HL-60 (cell line): Measurements from ENCODE around the gene USP30.

ENCODE experiments used
- DNase-seq, 2 experiments: peaks; one replicate each; pipeline ENCODE4 v3.0.0-alpha.2; 2010 to 2020; ENCODE audit warnings: low read depth in 1 of 2, low spot score in 1 of 2
- H3K27ac ChIP-seq: fragments of 250-450 bp; sonication (Bioruptor Pico); replicated peaks from 2 replicates; pipeline ENCODE4 v1.5.1; 2020; ENCODE audit warnings: mild to moderate bottlenecking, moderate library complexity
- H3K27me3 ChIP-seq: fragments of 250-450 bp; sonication (Bioruptor Pico); 2 replicates; pipeline ENCODE4 v1.5.1; 2021; ENCODE audit warnings: mild to moderate bottlenecking, moderate library complexity; ENCODE audit not compliant: insufficient read depth, poor library complexity, severe bottlenecking
- H3K4me3 ChIP-seq: replicated peaks from 2 replicates; pipeline ENCODE4 v1.5.1; 2011; ENCODE audit warnings: mild to moderate bottlenecking, control low read depth, low read length; ENCODE audit not compliant: insufficient read depth
- GABPA ChIP-seq: IDR thresholded peaks from 2 replicates; pipeline ENCODE4 v1.6.1; 2012; ENCODE audit warnings: low read depth
- POLR2AphosphoS5 ChIP-seq: IDR thresholded peaks from 2 replicates; pipeline ENCODE4 v1.6.1; 2012; ENCODE audit warnings: low read depth
- SPI1 ChIP-seq: IDR thresholded peaks from 2 replicates; pipeline ENCODE4 v1.6.1; 2012; ENCODE audit warnings: low read depth, mild to moderate bottlenecking, borderline replicate concordance
- TF ChIP-seq, protein P1 (sequence below): IDR thresholded peaks from one replicate; pipeline ENCODE4 v1.5.1; 2011; ENCODE audit warnings: low read length, control low read depth, inconsistent platforms; ENCODE audit not compliant: insufficient read depth
- TF ChIP-seq, protein P2 (sequence below): IDR thresholded peaks from 2 replicates; pipeline ENCODE4 v1.6.1; 2012; ENCODE audit warnings: low read depth; ENCODE audit not compliant: insufficient replicate concordance

Gene USP30

DNA sequence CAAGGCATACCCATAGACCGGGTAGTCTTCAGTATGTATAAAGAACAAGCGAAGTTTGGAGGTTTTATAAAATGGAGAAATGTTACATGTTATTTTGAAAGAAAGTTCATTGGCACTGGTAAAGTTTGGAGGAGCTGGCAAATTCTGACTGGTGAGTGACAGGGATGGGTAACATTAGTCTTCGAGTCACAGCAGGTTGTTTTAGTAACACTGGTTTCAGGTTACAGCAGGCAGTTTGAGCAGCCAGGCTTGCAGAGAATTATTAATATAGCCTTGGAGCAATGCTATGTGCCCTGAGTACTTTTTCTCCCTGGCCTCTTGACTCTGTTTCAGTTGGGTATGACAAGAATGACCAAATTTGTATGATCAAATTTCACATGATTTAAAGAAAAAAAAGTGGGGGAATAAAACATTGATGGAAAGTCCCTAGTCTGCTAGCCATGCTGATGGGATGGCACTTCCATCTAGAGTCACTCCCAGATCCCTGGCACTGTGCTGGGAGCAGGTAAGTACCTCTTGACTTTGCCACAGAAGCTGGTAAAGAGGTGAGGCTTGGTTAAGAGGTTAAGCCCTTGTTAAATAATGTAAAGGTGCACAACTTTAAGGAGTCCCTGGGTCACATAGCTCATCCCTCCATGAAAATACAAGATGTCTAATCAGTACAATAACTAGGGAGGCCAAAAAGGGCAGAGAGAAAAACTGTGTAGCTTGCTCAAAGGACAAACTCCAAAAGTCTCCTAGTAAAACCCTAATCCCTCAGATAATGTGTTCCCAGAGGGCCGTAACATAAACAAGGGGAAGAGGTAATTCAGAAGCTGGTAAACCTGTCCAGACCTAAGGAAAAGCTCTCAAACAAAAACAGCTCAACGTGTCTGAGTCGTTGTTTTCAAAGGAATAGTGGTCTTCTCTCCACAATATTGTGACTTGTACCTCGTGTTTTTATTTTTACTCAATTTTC lies 18.9 kb upstream of the USP30 start:
- Histone ChIP-seq H3K27me3 (no peaks in the 10 kb centered on the region), H3K4me3 (no peak overlapping the region), H3K27ac (no peak overlapping the region)
- DNase-seq, result no peak
- TF ChIP-seq POLR2AphosphoS5, result no peak
- TF ChIP-seq, protein P1, sequence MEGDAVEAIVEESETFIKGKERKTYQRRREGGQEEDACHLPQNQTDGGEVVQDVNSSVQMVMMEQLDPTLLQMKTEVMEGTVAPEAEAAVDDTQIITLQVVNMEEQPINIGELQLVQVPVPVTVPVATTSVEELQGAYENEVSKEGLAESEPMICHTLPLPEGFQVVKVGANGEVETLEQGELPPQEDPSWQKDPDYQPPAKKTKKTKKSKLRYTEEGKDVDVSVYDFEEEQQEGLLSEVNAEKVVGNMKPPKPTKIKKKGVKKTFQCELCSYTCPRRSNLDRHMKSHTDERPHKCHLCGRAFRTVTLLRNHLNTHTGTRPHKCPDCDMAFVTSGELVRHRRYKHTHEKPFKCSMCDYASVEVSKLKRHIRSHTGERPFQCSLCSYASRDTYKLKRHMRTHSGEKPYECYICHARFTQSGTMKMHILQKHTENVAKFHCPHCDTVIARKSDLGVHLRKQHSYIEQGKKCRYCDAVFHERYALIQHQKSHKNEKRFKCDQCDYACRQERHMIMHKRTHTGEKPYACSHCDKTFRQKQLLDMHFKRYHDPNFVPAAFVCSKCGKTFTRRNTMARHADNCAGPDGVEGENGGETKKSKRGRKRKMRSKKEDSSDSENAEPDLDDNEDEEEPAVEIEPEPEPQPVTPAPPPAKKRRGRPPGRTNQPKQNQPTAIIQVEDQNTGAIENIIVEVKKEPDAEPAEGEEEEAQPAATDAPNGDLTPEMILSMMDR, result no peak
- TF ChIP-seq GABPA, result no peak
- no peak for TF ChIP-seq SPI1
- TF ChIP-seq, protein P2, sequence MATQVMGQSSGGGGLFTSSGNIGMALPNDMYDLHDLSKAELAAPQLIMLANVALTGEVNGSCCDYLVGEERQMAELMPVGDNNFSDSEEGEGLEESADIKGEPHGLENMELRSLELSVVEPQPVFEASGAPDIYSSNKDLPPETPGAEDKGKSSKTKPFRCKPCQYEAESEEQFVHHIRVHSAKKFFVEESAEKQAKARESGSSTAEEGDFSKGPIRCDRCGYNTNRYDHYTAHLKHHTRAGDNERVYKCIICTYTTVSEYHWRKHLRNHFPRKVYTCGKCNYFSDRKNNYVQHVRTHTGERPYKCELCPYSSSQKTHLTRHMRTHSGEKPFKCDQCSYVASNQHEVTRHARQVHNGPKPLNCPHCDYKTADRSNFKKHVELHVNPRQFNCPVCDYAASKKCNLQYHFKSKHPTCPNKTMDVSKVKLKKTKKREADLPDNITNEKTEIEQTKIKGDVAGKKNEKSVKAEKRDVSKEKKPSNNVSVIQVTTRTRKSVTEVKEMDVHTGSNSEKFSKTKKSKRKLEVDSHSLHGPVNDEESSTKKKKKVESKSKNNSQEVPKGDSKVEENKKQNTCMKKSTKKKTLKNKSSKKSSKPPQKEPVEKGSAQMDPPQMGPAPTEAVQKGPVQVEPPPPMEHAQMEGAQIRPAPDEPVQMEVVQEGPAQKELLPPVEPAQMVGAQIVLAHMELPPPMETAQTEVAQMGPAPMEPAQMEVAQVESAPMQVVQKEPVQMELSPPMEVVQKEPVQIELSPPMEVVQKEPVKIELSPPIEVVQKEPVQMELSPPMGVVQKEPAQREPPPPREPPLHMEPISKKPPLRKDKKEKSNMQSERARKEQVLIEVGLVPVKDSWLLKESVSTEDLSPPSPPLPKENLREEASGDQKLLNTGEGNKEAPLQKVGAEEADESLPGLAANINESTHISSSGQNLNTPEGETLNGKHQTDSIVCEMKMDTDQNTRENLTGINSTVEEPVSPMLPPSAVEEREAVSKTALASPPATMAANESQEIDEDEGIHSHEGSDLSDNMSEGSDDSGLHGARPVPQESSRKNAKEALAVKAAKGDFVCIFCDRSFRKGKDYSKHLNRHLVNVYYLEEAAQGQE, result no peak

DNA sequence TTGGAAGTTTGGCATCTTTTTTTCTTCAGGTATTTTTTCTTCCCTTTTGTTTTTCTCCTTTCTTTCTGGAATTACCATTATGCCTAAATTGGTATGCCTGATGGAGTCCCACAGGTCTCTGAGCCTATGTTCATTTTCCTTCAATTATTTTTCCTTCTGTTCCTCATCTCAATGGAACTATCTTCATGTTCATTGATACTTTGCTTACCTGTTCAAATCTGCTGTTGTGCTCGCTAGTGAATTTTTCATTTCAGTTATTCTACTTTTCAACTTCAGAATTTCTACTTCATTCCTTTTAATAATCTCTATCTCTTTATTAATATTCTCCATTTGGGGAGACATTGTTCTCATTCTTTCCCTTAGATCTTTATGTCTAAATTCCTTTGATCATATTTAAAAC lies 15.4 kb upstream of the USP30 start:
- Histone ChIP-seq H3K27ac (no peak overlapping the region), H3K27me3 (no peaks in the 10 kb centered on the region), H3K4me3 (no peak overlapping the region)
- DNase-seq, result no peak
- TF ChIP-seq, protein P2, result no peak
- TF ChIP-seq, protein P1, result no peak
- no peak for TF ChIP-seq POLR2AphosphoS5
- no peak for TF ChIP-seq GABPA
- no peak for TF ChIP-seq SPI1

DNA sequence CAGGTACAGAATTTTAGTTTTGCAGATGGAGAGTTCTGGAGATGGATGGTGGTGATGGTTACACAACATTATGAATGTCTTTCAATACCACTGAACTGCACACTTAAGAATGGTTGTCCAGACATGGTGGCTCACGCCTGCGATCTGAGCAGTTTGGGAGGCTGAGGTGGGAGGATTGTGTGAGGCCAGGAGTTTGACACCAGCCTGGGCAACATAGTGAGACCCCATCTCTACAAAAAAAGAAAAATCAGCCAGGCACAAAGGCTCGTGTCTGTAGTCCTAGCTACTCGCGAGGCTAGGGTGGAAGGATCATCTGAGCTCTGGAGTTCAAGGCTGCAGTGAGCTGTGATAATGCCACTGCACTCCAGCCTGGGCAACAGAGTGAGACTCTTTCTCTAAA lies 8.1 kb upstream of the USP30 start:
- TF ChIP-seq POLR2AphosphoS5, result no peak
- TF ChIP-seq, protein P1, result no peak
- no peak for TF ChIP-seq GABPA
- TF ChIP-seq, protein P2, result no peak
- no peak for TF ChIP-seq SPI1
- no peak for DNase-seq
- no peaks in the 10 kb centered on the region for H3K27me3 ChIP-seq
- H3K27ac ChIP-seq, result no peak overlapping the region
- H3K4me3 ChIP-seq, result no peak overlapping the region
